Activated T-cell treated with anti-CD3 and anti-CD28 coated beads for 1 hour (primary cell): ENCODE results near the gene PRR19.

Source experiments
- DNase-seq: peaks from one replicate; pipeline ENCODE4 v3.0.0-alpha.2; 2020; ENCODE audit warnings: low read depth

PRR19 gene

DNA sequence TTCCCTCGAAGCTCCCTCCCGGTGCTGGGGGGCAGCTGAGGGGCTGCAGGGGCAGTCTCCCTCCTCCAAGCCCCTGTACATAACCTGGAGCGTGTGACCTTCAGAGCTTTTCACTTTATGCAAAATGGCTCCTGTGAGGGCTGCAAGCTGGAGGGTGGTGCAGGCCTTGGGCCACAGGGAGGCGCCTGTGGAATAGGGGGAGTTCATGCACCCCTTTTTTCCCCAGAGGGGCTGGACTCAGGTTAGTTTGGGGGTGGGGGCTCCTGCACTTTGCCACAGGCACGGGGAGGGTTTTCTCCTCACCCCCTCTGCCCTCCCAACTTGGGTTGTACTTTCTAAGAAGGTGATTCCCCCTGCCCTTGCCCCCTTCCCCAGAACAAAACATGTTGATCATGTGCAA, 6.6 kb upstream of the PRR19 start:
- no peak for DNase-seq

- DNase-seq, result peak; percentile 94
Observed at GRCh38 chr19:42295831-42296525, 6.0 kb upstream of the PRR19 start.

DNA sequence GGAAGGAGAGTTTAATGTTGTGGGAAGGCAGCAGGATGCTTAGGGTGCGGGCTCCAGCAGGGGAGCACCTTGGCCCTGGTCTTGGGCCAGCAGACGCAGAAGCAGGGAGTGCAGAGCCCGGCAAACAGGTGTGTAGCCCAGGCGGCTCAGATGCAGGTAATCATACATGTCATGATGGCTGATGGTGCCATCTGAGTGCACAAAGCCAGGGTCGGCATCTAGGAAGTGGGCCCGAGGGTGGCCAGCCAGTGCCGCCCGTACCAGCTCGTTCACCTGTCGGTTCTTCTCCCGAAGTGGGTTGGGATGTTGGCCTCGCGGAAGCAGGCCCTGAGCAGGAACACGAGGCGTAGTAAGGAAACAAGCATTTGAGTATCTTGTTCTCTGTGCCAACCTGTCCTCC, 4.9 kb upstream of the PRR19 start:
- DNase-seq, result no peak

DNA sequence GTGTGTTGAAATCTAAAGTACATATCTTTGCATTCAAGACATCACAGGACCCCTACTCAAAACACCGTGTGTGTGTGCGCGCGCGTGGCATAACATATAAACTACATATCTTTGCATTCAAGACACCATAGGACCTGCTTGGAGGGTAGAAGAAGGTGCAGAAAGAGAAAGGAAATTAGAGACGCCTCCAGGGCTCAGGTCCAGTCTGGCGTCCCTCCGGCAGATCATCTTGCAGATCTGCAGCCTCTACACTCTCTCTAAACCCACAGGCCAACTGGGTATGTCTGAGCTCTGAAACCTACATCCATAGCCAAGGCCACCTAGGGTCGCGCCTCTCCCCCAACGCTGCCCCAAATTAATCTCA, 1.2 kb downstream of the PRR19 start:
- no peak for DNase-seq

GRCh38 chr19:42303876-42304275, 1.9 kb downstream of the PRR19 start:
- DNase-seq, result no peak

DNA sequence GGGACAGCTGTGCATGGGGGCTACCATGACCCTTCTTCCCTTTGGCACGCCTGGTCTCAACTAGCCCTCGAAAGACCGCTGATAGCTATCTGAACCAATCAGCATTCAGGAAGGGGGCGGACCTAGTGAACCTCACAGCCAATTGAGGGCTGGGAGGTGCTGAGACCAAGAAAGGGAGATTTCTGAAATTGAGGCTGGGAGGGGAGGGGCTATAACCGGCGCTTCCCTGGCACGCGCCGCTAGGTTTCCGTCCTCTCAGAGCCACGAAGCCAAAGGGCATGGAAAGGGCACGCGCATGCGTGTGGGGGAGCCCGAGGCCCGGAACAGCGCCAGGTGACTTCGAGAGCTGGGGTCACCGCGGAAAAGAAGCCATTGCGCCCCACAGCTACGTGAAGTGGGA, 4.7 kb downstream of the PRR19 start:
- DNase-seq, result no peak

DNA sequence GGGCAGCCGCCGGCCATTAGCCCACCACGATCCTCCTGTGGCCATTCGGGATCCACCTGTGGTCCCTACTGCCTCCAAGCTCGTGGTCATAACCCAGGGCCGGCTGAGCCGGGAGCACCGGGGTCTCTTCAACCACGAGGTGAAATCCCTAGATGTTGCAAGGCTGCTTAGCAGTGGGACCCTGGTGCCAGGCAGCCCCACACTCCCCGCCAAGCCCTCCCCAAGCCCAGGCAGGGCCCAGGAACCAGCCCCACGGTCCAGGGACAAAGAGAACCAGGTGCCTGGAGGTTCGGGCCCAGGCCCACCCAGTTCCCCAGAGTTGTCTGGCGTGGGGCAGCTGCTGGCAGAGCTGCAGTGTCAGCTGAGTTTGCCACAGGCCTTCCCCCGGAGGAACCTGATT, 7.8 kb downstream of the PRR19 start:
- DNase-seq, result no peak

DNA sequence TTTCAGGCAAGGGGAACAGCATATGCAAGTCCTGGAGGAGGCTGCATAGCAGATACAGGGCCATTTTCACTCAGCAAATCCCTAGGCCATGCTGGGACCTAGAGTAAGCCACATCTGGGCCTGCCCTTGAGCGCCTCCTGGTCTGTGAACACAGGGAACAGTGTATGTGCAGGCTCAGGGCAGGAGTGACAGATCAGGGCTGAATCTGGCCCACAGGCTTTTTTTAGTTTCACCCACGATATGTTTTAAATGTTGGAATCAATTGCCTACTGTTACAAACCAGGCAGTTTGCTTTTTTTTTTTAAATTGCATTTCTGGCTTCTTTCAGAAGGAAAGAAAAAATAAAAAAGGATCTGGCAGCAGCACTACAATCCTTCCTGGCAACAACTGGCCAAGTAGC, 9.7 kb downstream of the PRR19 start:
- DNase-seq, result no peak

- DNase-seq, result no peak
Observed at GRCh38 chr19:42312370-42312769, 10.4 kb downstream of the PRR19 start.

- no peak for DNase-seq
Observed at GRCh38 chr19:42313096-42313839, 11.3 kb downstream of the PRR19 start, which contains the start of gene TMEM145. Gene TMEM145, plus strand, starts transcription at chr19:42313309. Its CDS starts 68 bp downstream, at chr19:42313377.

DNA sequence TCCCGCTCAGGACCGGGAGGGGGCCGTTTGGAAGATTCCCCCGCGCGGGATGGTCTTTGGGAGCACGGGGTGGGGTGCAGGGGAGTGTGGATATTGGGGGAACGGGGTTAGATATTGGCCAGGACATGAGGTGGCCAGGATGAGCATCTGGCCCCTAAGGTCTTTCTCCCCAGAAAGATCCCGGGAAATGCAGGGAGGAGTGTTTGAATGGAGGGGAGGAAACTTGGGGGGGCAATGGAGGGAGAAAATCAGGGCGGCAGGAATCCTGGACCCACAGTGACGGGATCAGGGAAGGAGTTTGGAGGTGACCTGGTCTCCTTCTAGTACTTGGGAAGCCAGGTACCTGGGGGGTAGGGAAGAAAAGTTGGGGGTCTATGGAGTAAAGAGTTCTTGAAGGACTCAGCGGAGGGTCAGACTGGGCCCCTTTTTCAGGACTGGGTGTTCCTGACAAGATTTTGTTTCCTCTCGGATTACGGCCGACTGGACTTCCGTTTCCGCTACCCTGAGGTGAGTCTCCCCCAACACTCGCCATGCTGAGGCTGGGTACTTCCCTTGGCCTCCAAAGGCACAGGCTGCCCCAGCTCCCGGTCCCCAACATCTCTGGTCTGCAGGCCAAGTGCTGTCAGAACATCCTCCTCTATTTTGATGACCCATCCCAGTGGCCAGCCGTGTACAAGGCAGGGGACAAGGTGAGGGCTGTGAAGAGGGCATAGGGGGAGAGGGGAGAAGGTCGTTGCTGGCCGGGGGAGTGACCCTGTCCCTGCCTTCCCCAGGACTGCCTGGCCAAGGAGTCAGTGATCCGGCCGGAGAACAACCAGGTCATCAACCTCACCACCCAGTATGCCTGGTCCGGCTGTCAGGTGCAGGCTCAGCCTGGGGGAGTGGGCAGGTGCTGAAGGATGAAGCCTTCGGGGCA, 12.2 kb downstream of the PRR19 start:
- no peak for DNase-seq

GRCh38 chr19:42315024-42315423, 13.1 kb downstream of the PRR19 start:
- no peak for DNase-seq

DNA sequence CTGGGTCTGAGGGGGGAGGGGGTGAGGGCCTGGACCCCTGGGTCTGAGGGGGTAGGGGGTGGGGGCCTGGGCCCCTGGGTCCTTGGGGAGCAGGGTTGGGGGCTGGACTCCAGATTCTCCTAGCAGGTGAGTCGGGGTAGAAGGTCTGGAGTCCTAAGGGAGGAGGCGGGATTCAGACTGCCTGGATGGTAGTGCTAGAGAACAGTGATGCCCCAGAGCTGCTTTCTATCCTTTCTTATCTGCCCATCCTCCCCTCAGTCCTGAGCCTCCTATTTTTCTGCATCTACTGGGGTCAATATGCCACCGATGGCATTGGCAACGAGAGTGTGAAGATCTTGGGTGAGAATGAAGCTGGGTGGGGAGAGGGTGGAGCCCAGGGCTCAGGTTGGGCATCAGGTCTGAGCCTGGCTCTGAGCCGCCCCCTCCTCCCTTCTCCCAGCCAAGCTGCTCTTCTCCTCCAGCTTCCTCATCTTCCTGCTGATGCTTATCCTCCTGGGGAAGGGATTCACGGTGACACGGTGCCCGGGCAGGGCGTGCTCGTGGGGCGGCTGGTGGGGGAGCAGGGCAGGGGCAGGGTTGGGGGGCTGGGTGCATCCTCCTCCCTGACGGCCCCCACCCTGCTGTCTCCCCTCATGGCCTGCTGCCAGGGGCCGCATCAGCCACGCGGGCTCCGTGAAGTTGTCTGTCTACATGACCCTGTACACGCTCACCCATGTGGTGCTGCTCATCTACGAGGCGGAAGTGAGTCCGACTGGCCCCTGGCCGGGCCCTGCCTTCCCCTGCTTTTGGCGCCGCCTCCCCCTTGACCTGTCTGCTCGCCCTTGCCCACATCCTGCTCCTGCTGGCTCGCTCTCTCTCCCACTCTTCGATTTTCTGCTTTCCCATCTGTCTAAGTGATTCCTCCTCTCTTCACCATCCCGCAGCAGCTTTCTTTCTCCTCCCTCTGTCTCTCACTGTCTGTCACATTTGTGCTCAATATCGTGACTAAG, 14.6 kb downstream of the PRR19 start:
- DNase-seq, result no peak

DNA sequence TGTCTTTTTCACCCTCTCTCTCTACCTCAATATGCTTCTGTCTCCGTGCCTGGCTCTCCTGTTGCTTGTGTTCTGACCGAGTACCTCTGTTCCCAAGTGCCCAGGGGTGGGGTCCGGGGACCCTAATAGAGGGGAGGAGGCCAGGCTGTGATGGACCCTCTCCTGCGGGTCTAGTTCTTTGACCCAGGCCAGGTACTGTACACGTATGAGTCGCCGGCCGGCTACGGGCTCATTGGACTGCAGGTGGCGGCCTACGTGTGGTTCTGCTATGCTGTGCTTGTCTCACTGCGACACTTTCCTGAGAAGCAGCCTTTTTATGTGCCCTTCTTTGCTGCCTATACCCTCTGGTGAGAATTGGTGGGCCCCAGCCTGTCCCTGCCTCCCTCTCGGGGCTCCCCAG, 15.6 kb downstream of the PRR19 start:
- DNase-seq, result no peak

DNA sequence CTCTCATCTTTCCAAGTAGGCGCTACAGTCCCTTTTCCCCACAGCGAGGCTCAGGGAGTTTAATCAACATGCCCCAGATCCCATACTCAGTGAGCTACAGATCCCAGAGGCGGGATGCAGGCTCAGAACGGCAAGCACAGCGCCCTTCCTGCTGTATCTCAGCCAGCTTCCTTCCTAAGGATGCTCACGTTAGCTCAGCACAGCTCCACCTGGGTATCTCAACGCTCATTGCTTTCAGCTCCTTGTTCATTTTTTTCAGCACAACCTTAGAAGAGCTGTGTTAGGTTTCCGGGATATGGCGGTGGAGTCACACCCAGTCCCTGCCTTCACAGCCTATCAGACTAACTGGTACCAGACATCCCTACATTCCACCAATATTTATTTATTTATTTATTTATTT, 20.4 kb downstream of the PRR19 start:
- no peak for DNase-seq

- no peak for DNase-seq
Observed at GRCh38 chr19:42323473-42323851, 21.5 kb downstream of the PRR19 start.

DNA sequence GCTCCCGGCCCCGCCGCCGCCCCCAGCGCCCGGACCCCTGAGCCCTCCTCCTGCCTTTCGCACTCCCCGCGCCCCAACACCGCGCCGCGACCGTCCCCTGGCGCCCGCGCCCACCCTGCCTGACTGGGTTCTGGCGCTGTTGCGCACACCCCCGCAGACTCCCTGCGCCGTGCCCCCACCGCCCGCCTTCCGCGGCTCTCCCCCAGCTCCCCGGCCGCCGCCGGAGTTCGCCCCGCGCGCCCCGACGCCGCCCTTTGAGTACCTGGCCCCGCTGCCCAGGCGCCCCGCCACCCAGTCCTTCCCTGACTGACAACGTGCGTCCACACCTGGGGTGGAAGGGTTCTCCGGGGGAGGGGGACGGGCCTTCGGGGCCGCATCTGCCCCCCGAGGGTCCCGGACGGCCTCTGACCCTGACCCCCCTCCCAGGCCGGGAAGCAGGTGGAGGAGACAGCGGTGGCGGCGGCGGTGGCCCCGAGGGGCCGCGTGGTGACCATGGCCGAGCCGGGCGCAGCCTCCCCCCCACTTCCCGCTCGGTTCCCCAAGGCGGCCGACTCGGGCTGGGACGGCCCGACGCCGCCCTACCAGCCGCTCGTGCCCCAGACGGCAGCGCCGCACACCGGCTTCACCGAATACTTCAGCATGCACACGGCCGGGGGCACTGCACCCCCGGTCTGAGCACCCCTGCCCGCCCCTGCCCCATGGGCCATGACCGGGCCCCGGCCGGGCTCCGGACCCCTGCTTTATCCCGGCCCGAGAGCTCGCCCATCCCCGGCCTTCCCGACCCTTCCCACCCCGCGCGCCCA, 22.1 kb downstream of the PRR19 start:
- no peak for DNase-seq

- DNase-seq, result no peak
Observed at GRCh38 chr19:42324655-42325307, 22.8 kb downstream of the PRR19 start.

- peak; percentile 97 for DNase-seq
Observed at GRCh38 chr19:42325308-42325895, 23.5 kb downstream of the PRR19 start, which contains the start of gene MEGF8. Gene MEGF8, plus strand, starts transcription at chr19:42325635. Its CDS starts 609 bp downstream, at chr19:42326244.
